Stimulated activated CD4-positive, alpha-beta T cell treated with anti-CD3 and anti-CD28 coated beads, Interleukin-4, amount 100 ng/mL, for 1 hour (primary cell): ENCODE results near the gene FHL1.
"Not testable (repeated sequence)": the region's sequence is repeated elsewhere in the genome, so short reads cannot be mapped to it uniquely, and the experiment has no call there.

Experiments
- DNase-seq: peaks from one replicate; pipeline ENCODE4 v3.0.0-alpha.2; 2020

Gene FHL1

GRCh38 chrX:136211766-136212556 is 64.6 kb downstream of the FHL1 start:
- DNase-seq: no peak

GRCh38 chrX:136212557-136213111 is 65.3 kb downstream of the FHL1 start:
- DNase-seq: no peak

GRCh38 chrX:136214551-136214950 is 67.2 kb downstream of the FHL1 start:
- no peak for DNase-seq

- DNase-seq: no peak
Measured at GRCh38 chrX:136215559-136215958, 68.2 kb downstream of the FHL1 start.

GRCh38 chrX:136219893-136220292 is 72.6 kb downstream of the FHL1 start:
- no peak for DNase-seq

- DNase-seq: no peak
Measured at GRCh38 chrX:136220540-136220939, 73.2 kb downstream of the FHL1 start.

GRCh38 chrX:136220951-136221350 is 73.6 kb downstream of the FHL1 start:
- no peak for DNase-seq

- DNase-seq: no peak
Measured at GRCh38 chrX:136221851-136222513, 74.6 kb downstream of the FHL1 start.

- no peak for DNase-seq
Measured at GRCh38 chrX:136227074-136227473, 79.7 kb downstream of the FHL1 start.

- DNase-seq: no peak
Measured at GRCh38 chrX:136227948-136228838, 80.9 kb downstream of the FHL1 start.

GRCh38 chrX:136228839-136229207 is 81.5 kb downstream of the FHL1 start:
- no peak for DNase-seq

- DNase-seq: no peak
Measured at GRCh38 chrX:136237074-136237473, 89.7 kb downstream of the FHL1 start.

- DNase-seq: not testable (repeated sequence)
Measured at GRCh38 chrX:136237849-136238248, 90.5 kb downstream of the FHL1 start.

- DNase-seq: no peak
Measured at GRCh38 chrX:136246201-136246600, 98.9 kb downstream of the FHL1 start.

- peak; percentile 45 for DNase-seq
Measured at GRCh38 chrX:136250191-136251040, 103.1 kb downstream of the FHL1 start.

GRCh38 chrX:136251041-136251991 is 104.0 kb downstream of the FHL1 start, which contains the start of gene MAP7D3:
MAP7D3 (minus strand) TSS chrX:136251400; CDS start chrX:136251358, 42 bp downstream.
- peak; percentile 69 for DNase-seq

- DNase-seq: no peak
Measured at GRCh38 chrX:136255541-136255940, 108.2 kb downstream of the FHL1 start.

- no peak for DNase-seq
Measured at GRCh38 chrX:136256026-136256425, 108.7 kb downstream of the FHL1 start.

- DNase-seq: no peak
Measured at GRCh38 chrX:136258951-136259350, 111.6 kb downstream of the FHL1 start.

- DNase-seq: no peak
Measured at GRCh38 chrX:136259543-136259942, 112.2 kb downstream of the FHL1 start.

- no peak for DNase-seq
Measured at GRCh38 chrX:136260776-136261175, 113.4 kb downstream of the FHL1 start.
